ENCODE measurements around the gene NETO2. TPM values are rescaled to one million over a fixed set of nuclear protein-coding genes. Genes with fewer than 3 reads are reported as not detected.

NETO2 gene
- total RNA-seq, 1 experiment from 2014 or later: 10.3 TPM

- no TSS peak for BruUV-seq (replicated peaks)
- Histone ChIP-seq H4K20me1 (ENCODE audit: insufficient read depth) (no peaks in the 10 kb centered on the region), H3K27ac (ENCODE audit: low read depth, low read length) (no peak overlapping the region), H3K79me2 (ENCODE audit: insufficient read depth, low read length) (no peaks in the 10 kb centered on the region), H3K4me2 (ENCODE audit: low read length) (no peak overlapping the region), H3K4me1 (ENCODE audit: control insufficient read depth in 1 of 2, insufficient read depth in 2 of 2, low read length in 2 of 2) (no peaks in the 10 kb centered on the region), H3K9me2 (ENCODE audit: insufficient read depth) (no peaks in the 10 kb centered on the region), H3K36me3 (ENCODE audit: control insufficient read depth in 1 of 2, insufficient read depth in 2 of 2, low read length in 2 of 2) (no peaks in the 10 kb centered on the region), H3K9me3 (ENCODE audit: control insufficient read depth in 1 of 2, insufficient read depth in 1 of 2, low read depth in 1 of 2, low read length in 2 of 2) (no peaks in the 10 kb centered on the region), H3K27me3 (ENCODE audit: insufficient read depth, low read length) (no peaks in the 10 kb centered on the region), H2AFZ (ENCODE audit: low read depth, low read length, poor library complexity, severe bottlenecking) (no peak overlapping the region), H3K4me3 (replicated peaks in 1 of 2; ENCODE audit: low read depth in 1 of 2, low read length in 2 of 2) (no peak overlapping the region), H3K9ac (ENCODE audit: low read length) (no peak overlapping the region)
- ChIA-PET POLR2A (no interaction called here), CTCF (no interaction called here), RAD21 (ENCODE audit: low non-redundant PET in 1 of 2, low total read pairs in 2 of 2, uncharacterized antibody in 2 of 2, unreplicated experiment in 2 of 2) (interaction anchor here in 1 of 2 experiments (0.7 kb wide), 1 partner anchor 790 kb away, joined by 3 read pairs; no protein-coding TSS in a partner anchor)
- ATAC-seq (no peak), DNase-seq (ENCODE audit: low read depth, low spot score) (no peak)
- intact Hi-C loops (cut with micrococcal nuclease): no loop called here
- TF ChIP-seq ELF1 (IDR thresholded peaks at IDR 0.05; ENCODE audit: borderline replicate concordance, low read depth): no peak
- TF ChIP-seq EGR1 (IDR thresholded peaks at IDR 0.05; ENCODE audit: low read depth): no peak
- no peak for TF ChIP-seq TCF7L2 (IDR thresholded peaks at IDR 0.05; ENCODE audit: borderline replicate concordance, extremely low read depth, insufficient read depth, insufficient read length)
- TF ChIP-seq YY1 (IDR thresholded peaks at IDR 0.05; ENCODE audit: extremely low read depth, insufficient replicate concordance, low read depth, low read length): no peak
- no peak for TF ChIP-seq ZNF274 (IDR thresholded peaks at IDR 0.05; ENCODE audit: low read depth, low read length)
Observed at GRCh38 chr16:47067203-47067602, 76.5 kb downstream of the NETO2 start.

- H4K20me1 ChIP-seq (ENCODE audit: insufficient read depth): no peaks in the 10 kb centered on the region
- H3K4me2 ChIP-seq (ENCODE audit: low read length): no peak overlapping the region
- intact Hi-C loops (cut with micrococcal nuclease): no loop called here
- ChIA-PET CTCF (interaction anchor here (1.3 kb wide), 1 partner anchor 10 kb away, joined by 3 read pairs; no protein-coding TSS in a partner anchor), RAD21 (ENCODE audit: low non-redundant PET in 1 of 2, low total read pairs in 2 of 2, uncharacterized antibody in 2 of 2, unreplicated experiment in 2 of 2) (no interaction called here), POLR2A (no interaction called here)
- H3K27me3 ChIP-seq (ENCODE audit: insufficient read depth, low read length): no peaks in the 10 kb centered on the region
- TF ChIP-seq FOSL1 (IDR thresholded peaks at IDR 0.05; ENCODE audit: low read depth) (no peak), CEBPB (IDR thresholded peaks at IDR 0.05; ENCODE audit: low read depth) (no peak), CTCF (IDR thresholded peaks at IDR 0.05 in 2 of 3, conservative IDR thresholded peaks at IDR 0.05 in 1 of 3; ENCODE audit: borderline replicate concordance in 1 of 3, insufficient read depth in 1 of 3, low read depth in 2 of 3, low read length in 2 of 3) (no peak), YY1 (IDR thresholded peaks at IDR 0.05; ENCODE audit: extremely low read depth, insufficient replicate concordance, low read depth, low read length) (no peak), ZFX (IDR thresholded peaks at IDR 0.05) (no peak), SRF (IDR thresholded peaks at IDR 0.05; ENCODE audit: low read depth) (no peak), TCF7L2 (IDR thresholded peaks at IDR 0.05; ENCODE audit: borderline replicate concordance, extremely low read depth, insufficient read depth, insufficient read length) (no peak), POLR2A (IDR thresholded peaks at IDR 0.05; ENCODE audit: borderline replicate concordance, extremely low read depth, insufficient read depth, insufficient read length) (no peak), RAD21 (IDR thresholded peaks at IDR 0.05; ENCODE audit: low read depth) (no peak), ZBTB33 (IDR thresholded peaks at IDR 0.05; ENCODE audit: extremely low read depth, insufficient replicate concordance, low read length) (no peak)
- no peaks in the 10 kb centered on the region for H3K9me3 ChIP-seq (ENCODE audit: control insufficient read depth in 1 of 2, insufficient read depth in 1 of 2, low read depth in 1 of 2, low read length in 2 of 2)
- BruUV-seq (replicated peaks): no TSS peak
- no peaks in the 10 kb centered on the region for H3K4me1 ChIP-seq (ENCODE audit: control insufficient read depth in 1 of 2, insufficient read depth in 2 of 2, low read length in 2 of 2)
- DNase-seq (ENCODE audit: low read depth, low spot score): no peak
- ATAC-seq: no peak
- H3K79me2 ChIP-seq (ENCODE audit: insufficient read depth, low read length): no peaks in the 10 kb centered on the region
- no peak overlapping the region for H2AFZ ChIP-seq (ENCODE audit: low read depth, low read length, poor library complexity, severe bottlenecking)
- no peaks in the 10 kb centered on the region for H3K9me2 ChIP-seq (ENCODE audit: insufficient read depth)
- H3K4me3 ChIP-seq (replicated peaks in 1 of 2; ENCODE audit: low read depth in 1 of 2, low read length in 2 of 2): no peak overlapping the region
- H3K27ac ChIP-seq (ENCODE audit: low read depth, low read length): no peak overlapping the region
- H3K36me3 ChIP-seq (ENCODE audit: control insufficient read depth in 1 of 2, insufficient read depth in 2 of 2, low read length in 2 of 2): no peaks in the 10 kb centered on the region
- no peak overlapping the region for H3K9ac ChIP-seq (ENCODE audit: low read length)
Observed at GRCh38 chr16:47065766-47066688, 77.7 kb downstream of the NETO2 start.

Measured in HCT116 (cell line).